Measurements from ENCODE around the gene ADAM33. TPM values are rescaled to one million over a fixed set of nuclear protein-coding genes. Genes with fewer than 3 reads are reported as not detected.

Gene ADAM33
- total and polyA plus RNA-seq, 2 of the 8 experiments (the other 6 are each of a cell fraction or from before 2014, with no cell fraction given), result 4.2 to 6.0 TPM

DNA sequence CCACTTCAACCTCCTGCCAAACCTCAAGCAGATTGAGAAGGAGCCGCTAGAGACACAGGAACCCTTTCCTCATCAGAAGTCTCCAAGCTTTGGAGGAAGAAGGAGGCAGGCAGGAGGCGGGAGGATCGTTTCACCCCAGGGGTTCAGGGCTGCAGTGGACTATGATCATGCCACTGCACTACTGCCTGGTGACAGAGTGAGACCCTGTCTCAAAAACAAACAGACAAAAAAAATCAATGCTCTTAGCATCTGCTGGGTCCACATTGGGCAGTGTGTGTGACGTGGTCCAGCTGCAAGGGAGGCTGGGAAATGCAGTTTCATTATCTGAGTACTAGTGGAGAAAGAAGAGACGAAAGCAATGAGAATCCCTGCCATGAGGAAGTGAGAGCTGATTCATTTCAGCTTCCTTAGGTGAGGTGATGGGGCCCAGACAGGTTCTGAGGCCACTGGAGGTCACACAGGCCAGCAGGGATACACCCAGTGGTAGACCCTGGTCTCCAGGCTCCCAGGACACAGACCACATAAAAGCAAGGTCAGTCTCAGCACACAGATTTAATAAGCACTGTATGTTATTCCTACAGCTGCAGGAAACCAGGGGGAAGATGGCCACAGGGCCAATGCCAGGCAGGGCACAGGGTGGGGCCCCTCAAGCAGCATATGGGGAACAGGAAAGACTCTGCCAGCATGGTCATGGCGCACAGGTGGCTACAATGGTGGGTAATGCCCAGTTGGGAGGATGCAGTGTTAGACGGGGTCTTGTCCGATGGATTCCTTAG is 22.9 kb downstream of the ADAM33 start (continued):
- no peak for TF ChIP-seq SP2 (IDR thresholded peaks at IDR 0.05; ENCODE audit: low read length)
- no peak for TF ChIP-seq PHF8 (conservative IDR thresholded peaks at IDR 0.05; ENCODE audit: low read depth, low read length)
- no peak for TF ChIP-seq SAP30 (IDR thresholded peaks at IDR 0.05; ENCODE audit: insufficient read depth, insufficient replicate concordance, low read length)
- no peak for TF ChIP-seq TBP (IDR thresholded peaks at IDR 0.05; ENCODE audit: low read depth, low read length)
- TF ChIP-seq CHD1 (IDR thresholded peaks at IDR 0.05; ENCODE audit: low read depth, low read length), result no peak
- TF ChIP-seq CREB1 (IDR thresholded peaks at IDR 0.05), result no peak
- TF ChIP-seq, protein P1, sequence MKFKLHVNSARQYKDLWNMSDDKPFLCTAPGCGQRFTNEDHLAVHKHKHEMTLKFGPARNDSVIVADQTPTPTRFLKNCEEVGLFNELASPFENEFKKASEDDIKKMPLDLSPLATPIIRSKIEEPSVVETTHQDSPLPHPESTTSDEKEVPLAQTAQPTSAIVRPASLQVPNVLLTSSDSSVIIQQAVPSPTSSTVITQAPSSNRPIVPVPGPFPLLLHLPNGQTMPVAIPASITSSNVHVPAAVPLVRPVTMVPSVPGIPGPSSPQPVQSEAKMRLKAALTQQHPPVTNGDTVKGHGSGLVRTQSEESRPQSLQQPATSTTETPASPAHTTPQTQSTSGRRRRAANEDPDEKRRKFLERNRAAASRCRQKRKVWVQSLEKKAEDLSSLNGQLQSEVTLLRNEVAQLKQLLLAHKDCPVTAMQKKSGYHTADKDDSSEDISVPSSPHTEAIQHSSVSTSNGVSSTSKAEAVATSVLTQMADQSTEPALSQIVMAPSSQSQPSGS (IDR thresholded peaks at IDR 0.05; ENCODE audit: low read length), result no peak

All from H1 (cell line).